ENCODE measurements around the gene C8G.

C8G gene

GRCh38 chr9:136991993-136992818 lies 47.2 kb downstream of the C8G start, which contains the start of gene PAXX:
Gene PAXX (plus strand): TSS chr9:136992422. CDS start chr9:136992444, 22 bp downstream.
- peaks cover 4% of the 10 kb centered on the region; the same call in 1 of the 2 replicates for H3K9me3 ChIP-seq (ENCODE audit: control insufficient read depth, insufficient read depth, low read length)
- H3K4me1 ChIP-seq (ENCODE audit: insufficient read depth, low read length), result peaks cover 2% of the 10 kb centered on the region; the same call in 1 of the 2 replicates
- H3K9ac ChIP-seq (ENCODE audit: low read depth, low read length), result peak within 1 kb of the TSS; percentile 89
- no peaks in the 10 kb centered on the region for H3K36me3 ChIP-seq (ENCODE audit: insufficient read depth, low read length)

GRCh38 chr9:136992819-136993369 lies 47.9 kb downstream of the C8G start:
- no peaks in the 10 kb centered on the region for H3K36me3 ChIP-seq (ENCODE audit: insufficient read depth, low read length)
- peak overlapping the region; percentile 89 for H3K9ac ChIP-seq (ENCODE audit: low read depth, low read length)
- H3K9me3 ChIP-seq (ENCODE audit: control insufficient read depth, insufficient read depth, low read length), result peaks cover 4% of the 10 kb centered on the region; the same call in 1 of the 2 replicates
- peaks cover 4% of the 10 kb centered on the region; the same call in 1 of the 2 replicates for H3K4me1 ChIP-seq (ENCODE audit: insufficient read depth, low read length)

GRCh38 chr9:136994180-136994887 lies 49.3 kb downstream of the C8G start:
- Histone ChIP-seq H3K9ac (ENCODE audit: low read depth, low read length) (no peak overlapping the region; the same call in 1 of the 2 replicates), H3K4me1 (ENCODE audit: insufficient read depth, low read length) (peaks cover 4% of the 10 kb centered on the region; the same call in 1 of the 2 replicates), H3K9me3 (ENCODE audit: control insufficient read depth, insufficient read depth, low read length) (peaks cover 4% of the 10 kb centered on the region; the same call in 1 of the 2 replicates), H3K36me3 (ENCODE audit: insufficient read depth, low read length) (no peaks in the 10 kb centered on the region)

- H3K9ac ChIP-seq (ENCODE audit: low read depth, low read length), result no peak overlapping the region; the same call in 1 of the 2 replicates
- peaks cover 4% of the 10 kb centered on the region; the same call in 1 of the 2 replicates for H3K4me1 ChIP-seq (ENCODE audit: insufficient read depth, low read length)
- no peaks in the 10 kb centered on the region for H3K36me3 ChIP-seq (ENCODE audit: insufficient read depth, low read length)
- H3K9me3 ChIP-seq (ENCODE audit: control insufficient read depth, insufficient read depth, low read length), result peaks cover 4% of the 10 kb centered on the region; the same call in 1 of the 2 replicates
Observed at GRCh38 chr9:136994888-136995230, 49.8 kb downstream of the C8G start.

GRCh38 chr9:136995362-136995761 lies 50.3 kb downstream of the C8G start:
- peaks cover 3% of the 10 kb centered on the region; the same call in 1 of the 2 replicates for H3K9me3 ChIP-seq (ENCODE audit: control insufficient read depth, insufficient read depth, low read length)
- H3K9ac ChIP-seq (ENCODE audit: low read depth, low read length), result no peak overlapping the region; the same call in 1 of the 2 replicates
- H3K4me1 ChIP-seq (ENCODE audit: insufficient read depth, low read length), result peaks cover 4% of the 10 kb centered on the region; the same call in 1 of the 2 replicates
- H3K36me3 ChIP-seq (ENCODE audit: insufficient read depth, low read length), result no peaks in the 10 kb centered on the region

- Histone ChIP-seq H3K9ac (ENCODE audit: low read depth, low read length) (no peak overlapping the region), H3K36me3 (ENCODE audit: insufficient read depth, low read length) (no peaks in the 10 kb centered on the region), H3K4me1 (ENCODE audit: insufficient read depth, low read length) (peaks cover 4% of the 10 kb centered on the region; the same call in 1 of the 2 replicates), H3K9me3 (ENCODE audit: control insufficient read depth, insufficient read depth, low read length) (no peaks in the 10 kb centered on the region)
Observed at GRCh38 chr9:136995772-136996311, 50.8 kb downstream of the C8G start.

Data from ES-I3 (cell line).